Body of pancreas (tissue), 4 donors: ENCODE data around the gene TMA7. TPM values are rescaled to one million over a fixed set of nuclear protein-coding genes. Genes with fewer than 3 reads are reported as not detected.

Source experiments
- ATAC-seq: fragments of 150-250 bp; one replicate; pipeline ENCODE4 v1.9.1; 2016
- DNase-seq, 4 donors: peaks; one replicate each; pipeline ENCODE4 v3.0.0-alpha.2; 2019
- H3K27ac ChIP-seq, 4 donors: fragments of 200-600 bp; sonication (generic); 1 replicate in 3 of 4; 2 replicates in 1 of 4; pipeline versions ENCODE4 v1.5.1 to v1.6.1; 2016 to 2019; ENCODE audit warnings: mild to moderate bottlenecking in 1 of 4, mixed read lengths in 1 of 4, moderate library complexity in 1 of 4
- H3K27me3 ChIP-seq, 2 donors: fragments of 200-600 bp; sonication (generic); one replicate each; pipeline ENCODE4 v1.6.0; 2016; ENCODE audit warnings: mild to moderate bottlenecking in 1 of 2
- H3K36me3 ChIP-seq, 2 donors: fragments of 200-600 bp; sonication (generic); replicated peaks in 1 of 2; 2 replicates each; pipeline ENCODE4 v1.5.1; 2016; ENCODE audit warnings: low read depth in 2 of 2; ENCODE audit not compliant: insufficient read depth in 1 of 2
- H3K4me1 ChIP-seq: fragments of 200-600 bp; sonication (generic); one replicate; pipeline ENCODE4 v1.6.0; 2016
- H3K4me3 ChIP-seq, 2 donors: fragments of 200-600 bp; sonication (generic); 1 replicate in 1 of 2; 2 replicates in 1 of 2; pipeline ENCODE4 v1.5.1; 2016 to 2019
- H3K9me3 ChIP-seq, 3 donors: fragments of 200-600 bp; sonication (generic); 1 replicate in 2 of 3; 2 replicates in 1 of 3; pipeline ENCODE4 v1.5.1; 2016
- CTCF ChIP-seq, 7 experiments: fragments of 450-650 bp in 4 of 7; fragments of 200-600 bp in 3 of 7; sonication (generic) in 3 of 7; IDR thresholded peaks; one replicate each; pipeline ENCODE4 v1.5.1; 2016 to 2019; ENCODE audit warnings: antibody characterized with exemption in 7 of 7
- POLR2A ChIP-seq, 3 donors: fragments of 450-650 bp; IDR thresholded peaks; one replicate each; pipeline ENCODE4 v1.6.1; 2016; ENCODE audit warnings: antibody characterized with exemption in 3 of 3, mild to moderate bottlenecking in 2 of 3
- WGBS, 2 donors: methylation state at CpG; one replicate each; pipeline ENCODE4 v1.1.5; 2017; 5-methylcytosine and 5-hydroxymethylcytosine counted together
- intact Hi-C: fragments of 100-400 bp; cut with DNase I; formaldehyde crosslinking; loops from one replicate; pipeline ENCODE4 v1.15.1; 2023
- total RNA-seq, 2 donors: library from RNA; depleted of rRNA; stranded (reverse); fragments of >200 nt; gene quantifications; one replicate each; pipeline ENCODE4 v1.1.0, GENCODE V29; 2016

The TMA7 gene
- total RNA-seq, 2 donors from 2014 or later, result 113 to 156 TPM

- peaks cover 48% of the 10 kb centered on the region for H3K4me1 ChIP-seq
- ATAC-seq (no peak), DNase-seq (no peak)
- H3K9me3 ChIP-seq, result no peaks in the 10 kb centered on the region
- no peaks in the 10 kb centered on the region for H3K27me3 ChIP-seq
- H3K36me3 ChIP-seq, result peaks cover 4 to 5% of the 10 kb centered on the region in 2 donors
- no peak overlapping the region for H3K4me3 ChIP-seq
- WGBS, 2 donors, result 70% methylated on average over 3 of the region's 3 CpGs; no CpG with 5 or more reads in 1 of the 2 donors
- TF ChIP-seq CTCF (IDR thresholded peaks at IDR 0.05), result no peak
- TF ChIP-seq POLR2A (IDR thresholded peaks at IDR 0.05), result no peak
- intact Hi-C loops, result no loop called here
- H3K27ac ChIP-seq, result peak overlapping the region in 1 of 4 donors; percentile 11
These were observed 17.8 kb upstream of the TMA7 start for GRCh38 chr3:48422272-48422671.

GRCh38 chr3:48422681-48423080 is 17.4 kb upstream of the TMA7 start:
- ATAC-seq (no peak), DNase-seq (no peak)
- no peak overlapping the region for H3K4me3 ChIP-seq
- TF ChIP-seq CTCF (IDR thresholded peaks at IDR 0.05) (no peak), POLR2A (IDR thresholded peaks at IDR 0.05) (no peak)
- H3K36me3 ChIP-seq, result peaks cover 2 to 4% of the 10 kb centered on the region in 2 donors
- H3K9me3 ChIP-seq, result no peaks in the 10 kb centered on the region
- WGBS, 2 donors, result 83 to 92% methylated on average over 4 to 8 of the region's 8 CpGs
- H3K27me3 ChIP-seq, result no peaks in the 10 kb centered on the region
- intact Hi-C loops, result no loop called here
- peak overlapping the region in 1 of 4 donors; percentile 8 for H3K27ac ChIP-seq
- H3K4me1 ChIP-seq, result peaks cover 53% of the 10 kb centered on the region

- ATAC-seq (no peak), DNase-seq (no peak)
- Histone ChIP-seq H3K27ac (no peak overlapping the region), H3K36me3 (peaks cover 0 to 4% of the 10 kb centered on the region in 2 donors), H3K4me3 (no peak overlapping the region), H3K9me3 (no peaks in the 10 kb centered on the region), H3K4me1 (peaks cover 59% of the 10 kb centered on the region), H3K27me3 (no peaks in the 10 kb centered on the region)
- intact Hi-C loops, result no loop called here
- 80 to 93% methylated on average over 6 to 25 of the region's 25 CpGs for WGBS, 2 donors
- TF ChIP-seq CTCF (IDR thresholded peaks at IDR 0.05) (no peak), POLR2A (IDR thresholded peaks at IDR 0.05) (no peak)
These were observed 16.7 kb upstream of the TMA7 start for GRCh38 chr3:48423241-48423882.

GRCh38 chr3:48423883-48424695 is 16.0 kb upstream of the TMA7 start:
- peak overlapping the region in 3 of 4 donors; percentile 93 to 96 (median 96) for H3K27ac ChIP-seq
- H3K4me3 ChIP-seq, result no peak overlapping the region
- 84% methylated on average over 26 of the region's 27 CpGs; no CpG with 5 or more reads in 1 of the 2 donors for WGBS, 2 donors
- no peaks in the 10 kb centered on the region for H3K27me3 ChIP-seq
- ATAC-seq (no peak), DNase-seq (no peak)
- no peaks in the 10 kb centered on the region for H3K9me3 ChIP-seq
- peaks cover 0 to 4% of the 10 kb centered on the region in 2 donors for H3K36me3 ChIP-seq
- intact Hi-C loops, result no loop called here
- H3K4me1 ChIP-seq, result peaks cover 60% of the 10 kb centered on the region
- TF ChIP-seq POLR2A (IDR thresholded peaks at IDR 0.05) (no peak), CTCF (IDR thresholded peaks at IDR 0.05) (no peak)
